ENCODE measurements around the gene HDAC9. TPM values are rescaled to one million over a fixed set of nuclear protein-coding genes. Genes with fewer than 3 reads are reported as not detected.

Gene HDAC9
- polyA plus RNA-seq, 1 of the 3 experiments (the other 2 are of a cell fraction): 11.6 TPM

DNA sequence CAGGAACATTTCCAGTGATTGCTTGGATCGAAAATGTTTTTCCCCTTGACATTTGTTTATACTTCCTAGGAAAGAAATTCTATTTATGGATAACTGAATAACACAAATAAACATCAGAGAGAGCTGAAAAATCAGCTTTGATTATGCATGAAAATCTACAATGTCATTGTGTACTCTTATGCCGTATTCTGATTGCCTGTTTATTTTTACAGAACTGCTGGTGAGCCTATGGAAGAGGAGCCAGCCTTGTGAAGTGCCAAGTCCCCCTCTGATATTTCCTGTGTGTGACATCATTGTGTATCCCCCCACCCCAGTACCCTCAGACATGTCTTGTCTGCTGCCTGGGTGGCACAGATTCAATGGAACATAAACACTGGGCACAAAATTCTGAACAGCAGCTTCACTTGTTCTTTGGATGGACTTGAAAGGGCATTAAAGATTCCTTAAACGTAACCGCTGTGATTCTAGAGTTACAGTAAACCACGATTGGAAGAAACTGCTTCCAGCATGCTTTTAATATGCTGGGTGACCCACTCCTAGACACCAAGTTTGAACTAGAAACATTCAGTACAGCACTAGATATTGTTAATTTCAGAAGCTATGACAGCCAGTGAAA, 500.4 kb downstream of the HDAC9 start (continued):
- TF ChIP-seq, protein P1, sequence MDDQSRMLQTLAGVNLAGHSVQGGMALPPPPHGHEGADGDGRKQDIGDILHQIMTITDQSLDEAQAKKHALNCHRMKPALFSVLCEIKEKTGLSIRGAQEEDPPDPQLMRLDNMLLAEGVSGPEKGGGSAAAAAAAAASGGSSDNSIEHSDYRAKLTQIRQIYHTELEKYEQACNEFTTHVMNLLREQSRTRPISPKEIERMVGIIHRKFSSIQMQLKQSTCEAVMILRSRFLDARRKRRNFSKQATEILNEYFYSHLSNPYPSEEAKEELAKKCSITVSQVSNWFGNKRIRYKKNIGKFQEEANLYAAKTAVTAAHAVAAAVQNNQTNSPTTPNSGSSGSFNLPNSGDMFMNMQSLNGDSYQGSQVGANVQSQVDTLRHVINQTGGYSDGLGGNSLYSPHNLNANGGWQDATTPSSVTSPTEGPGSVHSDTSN (IDR thresholded peaks at IDR 0.05): no peak
- TF ChIP-seq NFIC (IDR thresholded peaks at IDR 0.05; ENCODE audit: borderline replicate concordance) (peak; percentile 16; the same call in 1 of the 2 replicates), MXI1 (IDR thresholded peaks at IDR 0.05; ENCODE audit: low read depth, low read length) (0 out of 2 replicates have a peak, but pooled peaks have one; percentile 16)

- 90% methylated on average over 2 of the region's 2 CpGs for WGBS (ENCODE audit: low lambda C conversion rate)
- ChIA-PET CTCF (interaction anchor here (1.0 to 4.9 kb wide), 5 partner anchors 104 to 405 kb away, joined by 3 to 23 read pairs (median 5); no protein-coding TSS in a partner anchor), POLR2A (interaction anchor here (0.9 to 2.6 kb wide), 3 partner anchors 106 to 118 kb away, joined by 3 to 9 read pairs (median 8); no protein-coding TSS in a partner anchor)
- Histone ChIP-seq H2AFZ (ENCODE audit: low read depth) (peak overlapping the region; percentile 42; the same call in 1 of the 2 replicates), H3K36me3 (replicated peaks in 1 of 2; ENCODE audit: control insufficient read depth in 1 of 2, insufficient read depth in 2 of 2, low read length in 1 of 2) (peaks cover 30 to 38% of the 10 kb centered on the region in 2 experiments), H3K27ac (ENCODE audit: low read depth in 2 of 2, low read length in 1 of 2) (peak overlapping the region; percentile 93 to 99), H3K79me2 (ENCODE audit: insufficient read depth) (peaks cover 12% of the 10 kb centered on the region), H3K4me3 (ENCODE audit: low read depth in 2 of 2, low read length in 1 of 2) (no peak overlapping the region), H3K27me3 (ENCODE audit: insufficient read depth) (no peaks in the 10 kb centered on the region), H3F3A (replicated peaks; ENCODE audit: insufficient read depth) (peaks cover 44% of the 10 kb centered on the region), H3K4me1 (ENCODE audit: control insufficient read depth in 1 of 2, insufficient read depth in 2 of 2, low read depth in 1 of 2, low read length in 1 of 2) (peaks cover 27 to 68% of the 10 kb centered on the region in 2 experiments; a peak in 3 of 4 replicates), H3K9ac (peak overlapping the region; percentile 63; the same call in 1 of the 2 replicates), H4K20me1 (ENCODE audit: insufficient read depth) (no peaks in the 10 kb centered on the region), H3K9me2 (no peaks in the 10 kb centered on the region), H3K9me3 (no peaks in the 10 kb centered on the region), H3K4me2 (peak overlapping the region; percentile 75; the same call in 1 of the 2 replicates)
- TF ChIP-seq YY1 (IDR thresholded peaks at IDR 0.05; ENCODE audit: low read depth) (0 out of 2 replicates have a peak, but pooled peaks have one; percentile 24), MXI1 (IDR thresholded peaks at IDR 0.05; ENCODE audit: low read depth, low read length) (no peak)
- DNase-seq: no peak
Observed at GRCh38 chr7:18996583-18996982, 501.0 kb downstream of the HDAC9 start.

DNA sequence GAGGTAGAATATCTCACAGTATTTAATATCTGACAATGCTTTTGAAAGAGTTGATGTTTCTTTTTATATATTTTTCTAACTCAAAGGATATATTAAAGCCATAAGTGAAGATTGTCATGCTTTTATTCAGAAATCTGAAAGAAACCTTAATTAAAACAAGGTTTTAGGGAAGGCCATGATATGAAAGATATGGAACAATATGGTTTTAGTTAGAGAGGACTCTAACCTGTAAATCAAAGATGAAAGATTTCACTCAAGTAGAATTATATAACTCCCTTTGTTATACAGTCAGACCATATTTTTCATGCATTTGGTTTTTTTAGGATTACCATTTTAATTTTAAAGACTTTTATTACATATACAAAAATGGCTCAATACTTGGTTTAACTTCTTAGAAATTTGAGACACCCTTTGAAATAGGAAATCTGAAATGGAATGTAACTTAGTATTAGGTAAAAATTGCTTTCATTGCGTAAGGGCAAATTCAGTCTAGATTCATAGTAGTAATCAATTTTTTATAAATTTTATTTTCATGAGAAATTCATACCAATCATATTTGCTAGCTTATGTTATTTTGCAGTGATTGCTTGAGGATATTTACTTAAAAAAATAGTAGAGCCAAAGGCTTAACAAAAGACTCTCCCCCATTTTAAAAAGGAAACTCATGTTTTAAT, 502.1 kb downstream of the HDAC9 start:
- H3K79me2 ChIP-seq (ENCODE audit: insufficient read depth): peaks cover 14% of the 10 kb centered on the region
- H3K9me3 ChIP-seq: no peaks in the 10 kb centered on the region
- H2AFZ ChIP-seq (ENCODE audit: low read depth): peak overlapping the region; percentile 12; the same call in 1 of the 2 replicates
- TF ChIP-seq EZH2phosphoT487 (IDR thresholded peaks at IDR 0.05; ENCODE audit: borderline replicate concordance, low read depth): no peak
- TF ChIP-seq EP300 (IDR thresholded peaks at IDR 0.05; ENCODE audit: borderline replicate concordance in 1 of 2, low read depth in 1 of 2, low read length in 1 of 2): peak in 1 of 2 experiments; percentile 77; a peak in 2 of 4 replicates
- TF ChIP-seq FOXM1 (IDR thresholded peaks at IDR 0.05; ENCODE audit: low read depth): no peak
- peak; percentile 76 for TF ChIP-seq TCF12 (IDR thresholded peaks at IDR 0.05)
- TF ChIP-seq GATA2 (CRISPR knock-in tag; IDR thresholded peaks at IDR 0.05): peak; percentile 41
- no peak for TF ChIP-seq ELF1 (IDR thresholded peaks at IDR 0.05)
- TF ChIP-seq POLR2AphosphoS5 (IDR thresholded peaks at IDR 0.05; ENCODE audit: low read depth, low read length): peak; percentile 34; the same call in 1 of the 2 replicates
- TF ChIP-seq, protein P1 (IDR thresholded peaks at IDR 0.05): peak; percentile 21; the same call in 1 of the 2 replicates
- TF ChIP-seq SMC3 (IDR thresholded peaks at IDR 0.05; ENCODE audit: low read depth, low read length): no peak
- ChIA-PET CTCF (no interaction called here), POLR2A (no interaction called here)
- no peak overlapping the region for H3K9ac ChIP-seq
- WGBS (ENCODE audit: low lambda C conversion rate): 85% methylated on average over 1 of the region's 1 CpG
- DNase-seq: no peak
- peak overlapping the region; percentile 93 to 99; a peak in 3 of 4 replicates for H3K27ac ChIP-seq (ENCODE audit: low read depth in 2 of 2, low read length in 1 of 2)
- H3K9me2 ChIP-seq: no peaks in the 10 kb centered on the region
- H3F3A ChIP-seq (replicated peaks; ENCODE audit: insufficient read depth): peaks cover 45% of the 10 kb centered on the region
- peaks cover 36 to 75% of the 10 kb centered on the region in 2 experiments; a peak in 3 of 4 replicates for H3K4me1 ChIP-seq (ENCODE audit: control insufficient read depth in 1 of 2, insufficient read depth in 2 of 2, low read depth in 1 of 2, low read length in 1 of 2)
- no peak overlapping the region for H3K4me3 ChIP-seq (ENCODE audit: low read depth in 2 of 2, low read length in 1 of 2)
- peaks cover 21 to 45% of the 10 kb centered on the region in 2 experiments for H3K36me3 ChIP-seq (replicated peaks in 1 of 2; ENCODE audit: control insufficient read depth in 1 of 2, insufficient read depth in 2 of 2, low read length in 1 of 2)
- no peak overlapping the region for H3K4me2 ChIP-seq
- H4K20me1 ChIP-seq (ENCODE audit: insufficient read depth): no peaks in the 10 kb centered on the region
- no peaks in the 10 kb centered on the region for H3K27me3 ChIP-seq (ENCODE audit: insufficient read depth)

Data from SK-N-SH (cell line).